PFSK-1 (cell line): ENCODE measurements around the gene SLC26A4.

Experiments used
- FOXP2 ChIP-seq: optimal IDR thresholded peaks from 2 replicates; pipeline ENCODE3; 2011; ENCODE audit warnings: borderline replicate concordance, control low read depth, inconsistent platforms; ENCODE audit not compliant: insufficient read depth; ENCODE audit errors: extremely low read length, extremely low read depth
- POLR2AphosphoS5 ChIP-seq: IDR thresholded peaks from 2 replicates; pipeline ENCODE4 v1.6.1; 2012; ENCODE audit warnings: low read depth, mild to moderate bottlenecking, control low read depth, low read length, moderate library complexity
- REST ChIP-seq, 2 experiments: IDR thresholded peaks; 2 replicates each; pipeline versions ENCODE4 v1.6.1 to v1.8.0; 2011 to 2012; ENCODE audit warnings: low read depth in 2 of 2, low read length in 2 of 2, control low read depth in 1 of 2, inconsistent platforms in 1 of 2, mild to moderate bottlenecking in 1 of 2, moderate library complexity in 1 of 2; ENCODE audit not compliant: insufficient read depth in 1 of 2
- SIN3A ChIP-seq: IDR thresholded peaks from 2 replicates; pipeline ENCODE4 v1.6.1; 2012; ENCODE audit warnings: mild to moderate bottlenecking, low read length, moderate library complexity, borderline replicate concordance; ENCODE audit not compliant: insufficient read depth
- TAF1 ChIP-seq: IDR thresholded peaks from 2 replicates; pipeline ENCODE4 v1.6.1; 2012; ENCODE audit warnings: low read length, control low read depth, borderline replicate concordance; ENCODE audit not compliant: insufficient read depth

Gene SLC26A4

GRCh38 chr7:107691716-107692115, 31.1 kb downstream of the SLC26A4 start:
- TF ChIP-seq SIN3A (no peak), POLR2AphosphoS5 (no peak), REST (IDR thresholded peaks at IDR 0.05; ENCODE audit: insufficient read depth in 1 of 2, low read depth in 2 of 2, low read length in 2 of 2) (no peak), FOXP2 (no peak), TAF1 (no peak)

GRCh38 chr7:107692501-107692900, 31.9 kb downstream of the SLC26A4 start:
- no peak for TF ChIP-seq TAF1
- no peak for TF ChIP-seq REST (IDR thresholded peaks at IDR 0.05; ENCODE audit: insufficient read depth in 1 of 2, low read depth in 2 of 2, low read length in 2 of 2)
- TF ChIP-seq SIN3A: no peak
- TF ChIP-seq FOXP2: no peak
- TF ChIP-seq POLR2AphosphoS5: no peak

GRCh38 chr7:107693396-107693795, 32.8 kb downstream of the SLC26A4 start:
- TF ChIP-seq FOXP2 (no peak), TAF1 (no peak), POLR2AphosphoS5 (no peak), SIN3A (no peak), REST (IDR thresholded peaks at IDR 0.05; ENCODE audit: insufficient read depth in 1 of 2, low read depth in 2 of 2, low read length in 2 of 2) (no peak)

- TF ChIP-seq SIN3A: no peak
Measured at GRCh38 chr7:107694386-107694785, 33.8 kb downstream of the SLC26A4 start.

- no peak for TF ChIP-seq SIN3A
- TF ChIP-seq FOXP2: no peak
- no peak for TF ChIP-seq REST (IDR thresholded peaks at IDR 0.05; ENCODE audit: insufficient read depth in 1 of 2, low read depth in 2 of 2, low read length in 2 of 2)
- TF ChIP-seq TAF1: no peak
- no peak for TF ChIP-seq POLR2AphosphoS5
Measured at GRCh38 chr7:107696330-107696946, 35.8 kb downstream of the SLC26A4 start.
